B cell (primary cell): ENCODE results near the gene ITGA5. TPM values are rescaled to one million over a fixed set of nuclear protein-coding genes. Genes with fewer than 3 reads are reported as not detected.

Experiments
- ATAC-seq: fragments of 200-7000 bp; cut with Tn5 transposase; one replicate; pipeline ENCODE4 v1.10.0; 2021; ENCODE audit warnings: low read depth, mild to moderate bottlenecking, moderate number of reproducible peaks, moderate library complexity
- CTCF ChIA-PET: fragments of 350-600 bp; sonication (Branson Sonifier 250); formaldehyde crosslinking; loops from one replicate; lab custom pipeline; 2021; ENCODE audit warnings: antibody characterized with exemption, inconsistent platforms; lab: Charles Lee
- POLR2A ChIA-PET: fragments of 350-600 bp; sonication (Branson Sonifier 250); formaldehyde crosslinking; loops from one replicate; lab custom pipeline; 2021; ENCODE audit warnings: antibody characterized with exemption; lab: Charles Lee
- DNase-seq: peaks from one replicate; pipeline ENCODE4 v3.0.0; 2013
- H2AFZ ChIP-seq: 2 replicates; pipeline ENCODE4 v1.6.1; 2012; ENCODE audit warnings: mild to moderate bottlenecking, low read depth, low read length; ENCODE audit not compliant: insufficient read depth, poor library complexity, severe bottlenecking
- H3K27ac ChIP-seq, 2 donors: 1 replicate in 1 of 2; 2 replicates in 1 of 2; pipeline ENCODE4 v1.5.1; 2012 to 2013; ENCODE audit warnings: low read length in 2 of 2, mild to moderate bottlenecking in 2 of 2, moderate library complexity in 1 of 2
- H3K27me3 ChIP-seq, 4 experiments: fragments of 200-600 bp in 1 of 4; sonication (generic) in 1 of 4; replicated peaks in 1 of 4; 1 replicate in 2 of 4; 2 replicates in 2 of 4; pipeline versions ENCODE4 v1.6.1 to v1.7.0; 2013 to 2016; ENCODE audit warnings: low read length in 3 of 4, mild to moderate bottlenecking in 2 of 4, mixed read lengths in 1 of 4, moderate library complexity in 1 of 4; ENCODE audit not compliant: insufficient read depth in 4 of 4, control insufficient read depth in 3 of 4; ENCODE audit errors: control extremely low read depth in 1 of 4
- H3K36me3 ChIP-seq, 2 experiments: replicated peaks in 1 of 2; 1 replicate in 1 of 2; 2 replicates in 1 of 2; pipeline versions ENCODE4 v1.6.1 to v1.7.1; 2013; ENCODE audit warnings: low read length in 1 of 2; ENCODE audit not compliant: insufficient read depth in 2 of 2, control insufficient read depth in 1 of 2; ENCODE audit errors: control extremely low read depth in 1 of 2, extremely low read depth in 1 of 2
- H3K4me1 ChIP-seq, 2 donors: fragments of 200-600 bp in 1 of 2; sonication (generic) in 1 of 2; 1 replicate in 1 of 2; 2 replicates in 1 of 2; pipeline versions ENCODE4 v1.5.1 to v1.6.1; 2013 to 2017; ENCODE audit warnings: low read length in 2 of 2; ENCODE audit not compliant: control insufficient read depth in 2 of 2, insufficient read depth in 2 of 2
- H3K4me2 ChIP-seq: replicated peaks from 2 replicates; pipeline ENCODE3; 2012; ENCODE audit warnings: mild to moderate bottlenecking, low read depth, low read length; ENCODE audit not compliant: poor library complexity, severe bottlenecking
- H3K4me3 ChIP-seq, 5 experiments: fragments of 200-600 bp in 1 of 5; sonication (generic) in 1 of 5; 1 replicate in 3 of 5; 2 replicates in 2 of 5; pipeline versions ENCODE4 v1.5.1 to v1.7.0; 2011 to 2016; ENCODE audit warnings: low read length in 4 of 5, mild to moderate bottlenecking in 4 of 5, low read depth in 2 of 5, control low read depth in 1 of 5, moderate library complexity in 1 of 5; ENCODE audit not compliant: insufficient read depth in 1 of 5; ENCODE audit errors: control extremely low read depth in 1 of 5, extremely low read depth in 1 of 5
- H3K79me2 ChIP-seq: fragments of 200-600 bp; sonication (generic); one replicate; pipeline ENCODE4 v1.6.0; 2016; ENCODE audit warnings: low read length; ENCODE audit not compliant: control insufficient read depth, insufficient read depth
- H3K9ac ChIP-seq: fragments of 200-600 bp; sonication (generic); 2 replicates; pipeline ENCODE4 v1.6.1; 2017; ENCODE audit warnings: mild to moderate bottlenecking, low read length, moderate library complexity
- H3K9me3 ChIP-seq, 3 donors: one replicate each; pipeline versions ENCODE4 v1.6.1 to v1.7.1; 2013; ENCODE audit warnings: low read length in 2 of 3; ENCODE audit not compliant: control insufficient read depth in 2 of 3, insufficient read depth in 1 of 3; ENCODE audit errors: control extremely low read depth in 1 of 3
- H4K20me1 ChIP-seq: 2 replicates; pipeline ENCODE4 v1.6.0; 2012; ENCODE audit warnings: mild to moderate bottlenecking, low read length; ENCODE audit not compliant: insufficient read depth, control insufficient read depth, poor library complexity, severe bottlenecking
- H3K27ac Mint-ChIP-seq: one replicate; pipeline ENCODE4 v1.8.0; 2021; ENCODE audit warnings: mixed read lengths
- H3K27me3 Mint-ChIP-seq: one replicate; pipeline ENCODE4 v1.8.0; 2021; ENCODE audit warnings: mixed read lengths
- H3K4me1 Mint-ChIP-seq: one replicate; pipeline ENCODE4 v1.8.0; 2021; ENCODE audit warnings: mixed read lengths
- H3K4me3 Mint-ChIP-seq: one replicate; pipeline ENCODE4 v1.8.0; 2021; ENCODE audit warnings: mixed read lengths
- H3K9me3 Mint-ChIP-seq: one replicate; pipeline ENCODE4 v1.8.0; 2022; ENCODE audit warnings: mixed read lengths; ENCODE audit not compliant: insufficient read depth
- CTCF ChIP-seq: fragments of 200-600 bp; IDR thresholded peaks from one replicate; pipeline ENCODE4 v1.8.0; 2022; ENCODE audit warnings: antibody characterized with exemption, mild to moderate bottlenecking
- EZH2 ChIP-seq: IDR thresholded peaks from 2 replicates; pipeline ENCODE4 v1.6.1; 2012; ENCODE audit warnings: borderline replicate concordance, low read depth, mild to moderate bottlenecking, moderate library complexity, low read length; ENCODE audit not compliant: insufficient read depth, poor library complexity, severe bottlenecking
- WGBS: methylation state at CpG from one replicate; pipeline ENCODE4 v1.1.5; 2013; ENCODE audit warnings: missing lambda C conversion rate; ENCODE audit not compliant: insufficient coverage; 5-methylcytosine and 5-hydroxymethylcytosine counted together
- intact Hi-C: fragments of 100-400 bp; cut with micrococcal nuclease; formaldehyde crosslinking; loops from one replicate; pipeline ENCODE4 v1.10.0; 2022
- polyA plus RNA-seq: library from polyadenylated mRNA; depleted of rRNA; stranded (reverse); fragments of >200 nt; gene quantifications from 2 replicates; pipeline ENCODE4 v1.2.3, GENCODE V29; 2012
- total RNA-seq, 2 donors: library from RNA; stranded (reverse); fragments of 120-200 nt in 1 of 2; gene quantifications; 1 replicate in 1 of 2; 2 replicates in 1 of 2; pipeline versions ENCODE4 v1.2.3 to v1.2.4, GENCODE V29; 2013 to 2022

The ITGA5 gene
- total and polyA plus RNA-seq, 2 donors (not counting 1 experiment from before 2014, with no cell fraction given): 3.6 to 6.1 TPM

GRCh38 chr12:54368025-54368708 lies 50.9 kb downstream of the ITGA5 start:
- CTCF ChIA-PET: interaction anchor here (0.6 to 3.1 kb wide), 24 partner anchors 9 to 178 kb away, joined by 3 to 46 read pairs (median 5); partner anchors contain the start of genes COPZ1, NFE2 and ZNF385A
- TF ChIP-seq EZH2 (no peak), CTCF (no peak)
- H3K4me1 Mint-ChIP-seq: peaks cover 21% of the 10 kb centered on the region
- Histone ChIP-seq H3K4me1 (peaks cover 10 to 25% of the 10 kb centered on the region in 2 donors), H3K4me3 (peak overlapping the region in 2 of 5 experiments; percentile 35 to 38), H3K9me3 (no peaks in the 10 kb centered on the region), H2AFZ (peak overlapping the region; percentile 78), H4K20me1 (no peaks in the 10 kb centered on the region), H3K9ac (peak overlapping the region; percentile 39), H3K36me3 (peaks cover 0 to 9% of the 10 kb centered on the region in 2 experiments), H3K27ac (no peak overlapping the region), H3K4me2 (peak overlapping the region; percentile 64), H3K79me2 (no peaks in the 10 kb centered on the region), H3K27me3 (no peaks in the 10 kb centered on the region)
- H3K27ac Mint-ChIP-seq: no peak overlapping the region
- POLR2A ChIA-PET: interaction anchor here (0.6 to 0.9 kb wide), 5 partner anchors 9 to 314 kb away, joined by 3 to 5 read pairs (median 4); no protein-coding TSS in a partner anchor
- no peaks in the 10 kb centered on the region for H3K27me3 Mint-ChIP-seq
- ATAC-seq (peak; percentile 15), DNase-seq (no peak)
- intact Hi-C loops: loop anchor here (1.0 to 10.0 kb wide), 8 partner anchors 9 to 363 kb away; partner anchors contain the start of genes COPZ1, HOXC8 and HOXC9
- H3K9me3 Mint-ChIP-seq: no peaks in the 10 kb centered on the region
- WGBS: 0% methylated on average over 3 of the region's 5 CpGs
- H3K4me3 Mint-ChIP-seq: peak overlapping the region; percentile 69

GRCh38 chr12:54364413-54364812 lies 54.7 kb downstream of the ITGA5 start, which contains the start of gene GPR84:
TSS of gene GPR84 (minus strand) at chr12:54364486. CDS start at chr12:54363851, 635 bp downstream.
- Histone ChIP-seq H3K36me3 (no peaks in the 10 kb centered on the region), H3K79me2 (no peaks in the 10 kb centered on the region), H3K4me2 (peak within 1 kb of the TSS; percentile 7), H2AFZ (peak within 1 kb of the TSS; percentile 45), H3K9ac (no peak within 1 kb of the TSS), H3K4me3 (peak within 1 kb of the TSS in 1 of 5 experiments; percentile 27), H3K9me3 (no peaks in the 10 kb centered on the region), H3K4me1 (peaks cover 16 to 26% of the 10 kb centered on the region in 2 donors), H3K27ac (no peak within 1 kb of the TSS), H4K20me1 (no peaks in the 10 kb centered on the region), H3K27me3 (no peaks in the 10 kb centered on the region)
- H3K9me3 Mint-ChIP-seq: no peaks in the 10 kb centered on the region
- ATAC-seq: no peak
- intact Hi-C loops: loop anchor here (10.0 kb wide), 1 partner anchor 360 kb away; the partner anchor contains the start of genes HOXC8 and HOXC9
- peaks cover 26% of the 10 kb centered on the region for H3K4me1 Mint-ChIP-seq
- no peak within 1 kb of the TSS for H3K4me3 Mint-ChIP-seq
- DNase-seq: no peak
- TF ChIP-seq EZH2 (no peak), CTCF (no peak)
- no peaks in the 10 kb centered on the region for H3K27me3 Mint-ChIP-seq
- ChIA-PET CTCF (no interaction called here), POLR2A (no interaction called here)
- H3K27ac Mint-ChIP-seq: no peak within 1 kb of the TSS
- WGBS: 14% methylated on average over 4 of the region's 4 CpGs
